HAP-1 (cell line): ENCODE data around the gene NOMO2.
"Not testable (repeated sequence)": the region's sequence is repeated elsewhere in the genome, so short reads cannot be mapped to it uniquely, and the experiment has no call there.

Experiments
- DNase-seq, 2 experiments: peaks; one replicate each; pipeline ENCODE4 v3.0.0-alpha.2; 2016 to 2020; ENCODE audit warnings: low spot score in 2 of 2
- H3K27me3 ChIP-seq: fragments of 250-450 bp; sonication (Bioruptor Pico); 2 replicates; pipeline ENCODE4 v1.5.1; 2020; ENCODE audit warnings: low read depth, mild to moderate bottlenecking, moderate library complexity
- H3K36me3 ChIP-seq: fragments of 250-450 bp; sonication (Bioruptor Pico); replicated peaks from 2 replicates; pipeline ENCODE4 v1.5.1; 2020; ENCODE audit warnings: mild to moderate bottlenecking
- H3K4me1 ChIP-seq: fragments of 250-450 bp; sonication (Bioruptor Pico); 2 replicates; pipeline ENCODE4 v1.5.1; 2020; ENCODE audit warnings: mild to moderate bottlenecking
- H3K4me3 ChIP-seq: fragments of 250-450 bp; sonication (Bioruptor Pico); 2 replicates; pipeline ENCODE4 v1.5.1; 2020; ENCODE audit warnings: mild to moderate bottlenecking, moderate library complexity
- H3K9me3 ChIP-seq: fragments of 250-450 bp; sonication (Bioruptor Pico); 2 replicates; pipeline ENCODE4 v1.5.1; 2020; ENCODE audit warnings: mild to moderate bottlenecking, moderate library complexity
- in situ Hi-C: fragments of 300-500 bp; cut with MboI; formaldehyde crosslinking; loops from 3 replicates; pipeline ENCODE4 v1.14.3; 2020; ENCODE audit warnings: low sequenced_read_pairs, inconsistent platforms, mixed read lengths

The NOMO2 gene

GRCh38 chr16:18560416-18561220 is 1.3 kb downstream of the NOMO2 start:
- H3K36me3 ChIP-seq, in situ Hi-C loops, H3K27me3 ChIP-seq, H3K9me3 ChIP-seq, H3K4me1 ChIP-seq: not testable (repeated sequence)
- peak overlapping the region; percentile 21 for H3K4me3 ChIP-seq
- peak in 1 of 2 experiments; percentile 62 for DNase-seq

GRCh38 chr16:18553671-18554070 is 8.2 kb downstream of the NOMO2 start:
- DNase-seq, H3K36me3 ChIP-seq, H3K4me3 ChIP-seq, H3K4me1 ChIP-seq, H3K27me3 ChIP-seq, in situ Hi-C loops, H3K9me3 ChIP-seq: not testable (repeated sequence)

- in situ Hi-C loops, H3K9me3 ChIP-seq, H3K27me3 ChIP-seq, DNase-seq, H3K4me3 ChIP-seq, H3K4me1 ChIP-seq, H3K36me3 ChIP-seq: not testable (repeated sequence)
Observed at GRCh38 chr16:18547382-18547781, 14.5 kb downstream of the NOMO2 start.

- H3K4me1 ChIP-seq, H3K27me3 ChIP-seq, DNase-seq, H3K4me3 ChIP-seq, H3K9me3 ChIP-seq, in situ Hi-C loops, H3K36me3 ChIP-seq: not testable (repeated sequence)
Observed at GRCh38 chr16:18546853-18547252, 15.0 kb downstream of the NOMO2 start.

GRCh38 chr16:18544232-18545081 is 17.4 kb downstream of the NOMO2 start:
- H3K4me1 ChIP-seq, H3K36me3 ChIP-seq, DNase-seq, H3K4me3 ChIP-seq, H3K9me3 ChIP-seq, H3K27me3 ChIP-seq, in situ Hi-C loops: not testable (repeated sequence)

GRCh38 chr16:18541912-18542311 is 20.0 kb downstream of the NOMO2 start:
- H3K9me3 ChIP-seq, H3K4me3 ChIP-seq, H3K4me1 ChIP-seq, H3K27me3 ChIP-seq, H3K36me3 ChIP-seq, DNase-seq, in situ Hi-C loops: not testable (repeated sequence)

- H3K27me3 ChIP-seq, H3K9me3 ChIP-seq, H3K4me1 ChIP-seq, in situ Hi-C loops, DNase-seq, H3K4me3 ChIP-seq, H3K36me3 ChIP-seq: not testable (repeated sequence)
Observed at GRCh38 chr16:18537004-18537403, 24.9 kb downstream of the NOMO2 start.

- H3K4me1 ChIP-seq, DNase-seq, in situ Hi-C loops, H3K9me3 ChIP-seq, H3K4me3 ChIP-seq, H3K36me3 ChIP-seq, H3K27me3 ChIP-seq: not testable (repeated sequence)
Observed at GRCh38 chr16:18535519-18536168, 26.3 kb downstream of the NOMO2 start.

- H3K4me3 ChIP-seq, H3K9me3 ChIP-seq, in situ Hi-C loops, H3K27me3 ChIP-seq, H3K4me1 ChIP-seq, H3K36me3 ChIP-seq, DNase-seq: not testable (repeated sequence)
Observed at GRCh38 chr16:18534308-18534707, 27.6 kb downstream of the NOMO2 start.

GRCh38 chr16:18531323-18531722 is 30.6 kb downstream of the NOMO2 start:
- H3K9me3 ChIP-seq, H3K4me3 ChIP-seq, DNase-seq, H3K27me3 ChIP-seq, H3K36me3 ChIP-seq, in situ Hi-C loops, H3K4me1 ChIP-seq: not testable (repeated sequence)

GRCh38 chr16:18530329-18530728 is 31.6 kb downstream of the NOMO2 start:
- in situ Hi-C loops, H3K4me3 ChIP-seq, H3K36me3 ChIP-seq, H3K4me1 ChIP-seq, H3K27me3 ChIP-seq, H3K9me3 ChIP-seq, DNase-seq: not testable (repeated sequence)

- H3K9me3 ChIP-seq, H3K4me1 ChIP-seq, DNase-seq, in situ Hi-C loops, H3K27me3 ChIP-seq, H3K36me3 ChIP-seq, H3K4me3 ChIP-seq: not testable (repeated sequence)
Observed at GRCh38 chr16:18526547-18526946, 35.4 kb downstream of the NOMO2 start.

GRCh38 chr16:18525882-18526482 is 35.9 kb downstream of the NOMO2 start:
- H3K9me3 ChIP-seq, DNase-seq, H3K4me3 ChIP-seq, in situ Hi-C loops, H3K27me3 ChIP-seq, H3K4me1 ChIP-seq, H3K36me3 ChIP-seq: not testable (repeated sequence)

- H3K27me3 ChIP-seq, in situ Hi-C loops, H3K4me3 ChIP-seq, H3K9me3 ChIP-seq, H3K4me1 ChIP-seq, DNase-seq, H3K36me3 ChIP-seq: not testable (repeated sequence)
Observed at GRCh38 chr16:18522637-18523036, 39.3 kb downstream of the NOMO2 start.
